Caki2 (cell line): ENCODE measurements around the gene IQCM. TPM values are rescaled to one million over a fixed set of nuclear protein-coding genes. Genes with fewer than 3 reads are reported as not detected.
A peak's percentile ranks its signal among the peaks of the same experiment; 100 is the strongest.
"Not testable (repeated sequence)": the region's sequence is repeated elsewhere in the genome, so short reads cannot be mapped to it uniquely, and the experiment has no call there.

Experiments
- DNase-seq: peaks from one replicate; pipeline ENCODE4 v3.0.0-alpha.2; 2015; ENCODE audit warnings: low read depth
- in situ Hi-C: cut with HindIII; loops from 2 replicates; pipeline ENCODE4 v1.10.0; 2016; ENCODE audit warnings: low sequenced_read_pairs, low pct_unique_long_range_greater_than_20kb, mixed read lengths
- total RNA-seq: library from RNA; depleted of rRNA; stranded (reverse); fragments of >200 nt; shearing (Covaris generic); gene quantifications from 2 replicates; pipeline ENCODE4 v1.2.3, GENCODE V29; 2014; ENCODE audit warnings: low replicate concordance

The IQCM gene
- total RNA-seq, 1 experiment from 2014 or later = not detected

DNA sequence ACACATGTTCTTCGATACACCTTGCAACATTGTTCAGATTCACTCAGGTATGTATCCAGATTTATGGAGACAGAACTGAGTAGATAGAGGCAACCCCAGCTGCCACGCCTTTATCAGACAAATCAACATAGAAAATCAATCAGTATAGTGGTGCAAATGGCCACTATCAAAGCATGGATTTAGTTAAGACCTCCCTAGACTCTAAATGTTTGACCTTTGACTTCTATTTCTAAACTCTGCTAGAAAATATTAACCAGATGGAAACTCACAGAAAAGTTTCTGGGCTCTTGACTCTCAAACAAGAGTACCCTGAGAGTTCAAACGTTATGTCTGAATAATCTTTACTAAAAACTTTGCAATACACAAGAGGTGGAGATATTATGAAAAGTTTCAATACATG is 411.5 kb downstream of the IQCM start:
- DNase-seq = no peak
- in situ Hi-C loops = no loop called here

GRCh38 chr4:149403081-149403480 is 412.6 kb downstream of the IQCM start:
- no peak for DNase-seq
- in situ Hi-C loops = no loop called here

GRCh38 chr4:149398993-149399392 is 416.6 kb downstream of the IQCM start:
- DNase-seq = no peak

DNA sequence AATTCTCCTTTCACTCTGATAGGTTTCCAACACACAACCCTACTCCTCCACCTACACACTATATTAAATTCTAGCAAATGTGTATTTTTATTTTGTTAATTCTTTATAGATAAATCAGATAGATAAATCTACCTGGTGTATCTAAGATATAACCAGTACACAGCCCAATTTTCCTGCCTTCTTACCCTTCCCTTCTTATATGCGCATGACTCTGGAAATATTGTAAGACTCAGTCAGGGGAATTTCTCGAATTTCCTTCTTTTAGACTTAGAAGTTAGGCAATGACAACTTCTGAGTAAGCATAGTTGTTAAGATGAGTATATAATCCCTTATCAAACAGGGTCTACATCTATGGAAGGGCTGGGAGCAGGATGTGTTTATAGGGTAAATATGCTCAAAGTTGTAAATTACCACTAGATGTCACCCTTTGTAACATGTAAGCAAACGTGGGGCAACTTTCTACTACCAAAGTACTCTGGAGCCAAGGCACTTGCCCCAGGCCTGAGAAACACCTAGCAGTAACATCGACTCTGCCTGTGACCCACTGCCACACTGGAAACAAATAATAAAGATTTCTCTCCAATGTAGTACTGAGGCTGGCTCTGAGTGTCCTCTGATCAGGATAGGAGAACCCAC is 444.7 kb downstream of the IQCM start:
- peak; percentile 28 for DNase-seq
- in situ Hi-C loops = no loop called here

More at GRCh38 chr4:149398993-149399392, 416.6 kb downstream of the IQCM start:
- in situ Hi-C loops = no loop called here

- DNase-seq = no peak
- in situ Hi-C loops = no loop called here
These were observed 445.6 kb downstream of the IQCM start for GRCh38 chr4:149370002-149370401.

DNA sequence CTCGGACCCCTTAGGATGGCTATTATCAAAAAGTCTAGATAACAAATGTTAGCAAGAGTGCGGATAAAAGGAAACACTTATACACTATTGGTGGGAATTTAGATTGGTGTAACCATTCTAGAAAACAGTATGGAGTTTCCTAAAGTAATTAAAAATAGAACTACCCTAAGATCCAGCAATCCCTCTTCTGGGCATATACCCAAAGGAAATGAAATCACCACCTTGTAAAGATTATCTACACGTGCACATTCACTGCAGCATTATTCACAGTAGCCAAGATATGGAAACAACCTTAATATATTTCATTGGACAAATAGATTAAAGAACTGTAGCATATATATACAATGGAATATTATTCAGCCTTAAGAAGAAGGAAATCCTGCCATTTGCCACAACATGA is 462.4 kb downstream of the IQCM start:
- in situ Hi-C loops = no loop called here
- no peak for DNase-seq

DNA sequence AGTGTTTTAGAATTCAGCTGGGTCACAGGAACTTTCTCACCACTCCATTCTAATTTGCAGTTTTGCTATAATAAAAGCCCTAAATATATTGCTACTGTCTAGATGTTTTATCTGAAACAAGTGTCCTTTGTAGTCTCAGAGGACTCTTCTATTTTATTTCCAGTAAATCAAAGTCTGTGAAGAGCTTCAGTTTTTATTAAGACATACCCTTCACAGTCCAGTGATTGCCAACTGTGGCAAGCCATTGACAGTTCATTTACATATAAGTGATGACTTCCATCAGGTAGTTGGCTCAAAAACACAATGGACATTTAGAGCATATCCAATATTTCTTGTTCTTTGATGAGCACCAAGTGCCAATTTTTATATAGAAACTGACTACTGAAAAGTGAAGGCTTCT is 466.1 kb downstream of the IQCM start:
- no peak for DNase-seq
- in situ Hi-C loops = no loop called here

DNA sequence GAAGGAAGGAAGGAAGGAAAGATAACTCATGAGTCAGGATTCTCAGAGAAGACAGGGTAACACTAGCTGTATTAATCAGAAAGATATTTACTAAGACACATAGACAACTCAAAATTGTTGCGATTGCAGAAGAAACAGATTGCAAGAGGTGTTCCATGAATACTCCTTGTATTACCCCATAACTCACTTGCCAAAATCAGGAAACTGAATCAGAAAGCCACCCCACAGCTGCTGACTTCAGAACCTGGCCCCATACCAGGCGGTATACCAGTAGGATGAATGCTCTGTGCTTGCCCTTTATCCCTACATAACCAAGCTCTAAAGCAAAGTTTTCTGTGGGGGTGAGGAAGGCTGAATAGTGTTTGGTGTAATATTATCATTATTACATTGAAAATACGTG is 468.5 kb downstream of the IQCM start:
- in situ Hi-C loops = no loop called here
- DNase-seq = no peak

DNA sequence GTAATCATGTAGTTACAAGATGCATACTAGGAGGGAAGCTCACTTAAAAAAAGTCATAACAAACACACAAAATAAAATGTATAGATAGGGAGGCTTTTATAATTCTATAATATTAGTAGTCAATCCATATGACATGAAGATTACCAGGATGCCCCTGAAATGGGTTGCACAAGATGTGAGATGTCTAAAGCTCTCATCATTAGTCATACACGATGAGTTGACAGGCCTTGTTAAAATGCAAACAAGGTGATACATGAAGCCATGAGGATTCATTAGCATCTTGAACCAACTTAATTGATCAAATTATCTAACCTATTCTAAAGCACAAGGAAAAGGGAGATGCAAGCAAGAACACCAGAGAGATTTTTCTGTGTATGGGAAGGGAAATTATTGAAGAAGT is 470.2 kb downstream of the IQCM start:
- no peak for DNase-seq
- in situ Hi-C loops = no loop called here

DNA sequence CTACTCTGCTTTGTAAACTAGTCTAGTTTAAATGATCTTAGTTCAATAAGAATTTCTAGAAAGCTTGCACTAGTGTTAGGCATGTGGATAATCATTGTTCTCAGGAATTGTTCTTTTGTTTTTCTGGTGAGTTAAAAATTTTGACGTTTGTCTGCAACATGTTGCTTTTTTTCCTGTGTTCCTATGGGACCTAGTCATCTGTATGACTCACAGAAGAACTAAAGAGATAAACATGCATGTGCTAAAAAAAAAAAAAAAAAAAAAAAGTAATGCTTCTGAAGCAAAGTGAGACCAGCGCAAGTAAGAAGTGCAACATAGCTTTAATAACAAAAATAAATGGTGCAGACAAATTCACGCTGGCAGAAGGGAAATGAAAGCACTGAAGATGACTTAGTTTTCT is 471.2 kb downstream of the IQCM start:
- in situ Hi-C loops = no loop called here
- DNase-seq = no peak

GRCh38 chr4:149343614-149344013 is 472.0 kb downstream of the IQCM start:
- in situ Hi-C loops = no loop called here
- no peak for DNase-seq

GRCh38 chr4:149341117-149341516 is 474.5 kb downstream of the IQCM start:
- not testable (repeated sequence) for DNase-seq

DNA sequence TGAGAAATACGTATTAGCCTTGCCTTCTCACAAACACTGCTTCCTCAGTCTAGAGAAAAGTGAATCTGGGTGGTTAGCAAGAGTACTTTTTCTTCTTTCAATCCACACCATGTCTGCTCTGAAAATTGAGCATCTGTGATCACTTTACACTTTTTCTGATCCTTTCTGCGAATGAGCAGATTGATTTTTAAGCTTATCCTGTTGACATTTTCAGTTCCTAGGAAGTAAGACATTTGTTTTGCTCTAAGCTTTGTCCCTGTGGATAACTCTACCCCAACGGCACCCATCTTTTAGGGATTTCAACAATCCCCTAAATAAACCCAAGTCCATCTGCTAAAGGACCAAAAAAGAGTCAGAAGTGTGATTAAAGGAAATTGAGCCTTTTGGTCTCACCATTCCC is 487.5 kb downstream of the IQCM start:
- in situ Hi-C loops = no loop called here
- DNase-seq = no peak

More at GRCh38 chr4:149341117-149341516, 474.5 kb downstream of the IQCM start:
- in situ Hi-C loops = not testable (repeated sequence)

GRCh38 chr4:149322203-149322602 is 493.4 kb downstream of the IQCM start:
- in situ Hi-C loops = no loop called here
- DNase-seq = no peak

- DNase-seq = no peak
- in situ Hi-C loops = no loop called here
These were observed 494.2 kb downstream of the IQCM start for GRCh38 chr4:149321438-149321837.

DNA sequence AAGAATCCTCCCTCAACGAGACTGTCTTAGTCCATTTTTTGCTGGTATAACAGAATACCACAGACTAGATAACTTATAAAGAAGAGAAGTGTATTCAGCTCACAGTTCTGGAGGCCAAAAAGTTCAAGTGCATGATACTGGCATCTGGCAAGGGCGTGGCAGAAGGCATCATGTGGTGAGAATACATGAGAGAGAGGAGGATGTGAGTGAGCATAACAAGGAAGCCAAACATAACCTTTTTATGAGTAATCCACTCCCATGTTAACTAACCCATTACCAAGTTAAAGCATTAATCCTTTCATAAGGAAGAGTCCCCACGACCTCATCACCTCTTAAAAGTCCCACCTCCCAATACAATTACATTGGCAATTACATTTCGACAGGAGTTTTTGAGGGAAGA is 504.6 kb downstream of the IQCM start:
- in situ Hi-C loops = no loop called here
- peak; percentile 19 for DNase-seq

GRCh38 chr4:149306537-149306936 is 509.1 kb downstream of the IQCM start:
- DNase-seq = no peak
- in situ Hi-C loops = no loop called here
